Esophagus squamous epithelium (tissue), 5 donors: ENCODE measurements around the gene HELZ2. TPM values are rescaled to one million over a fixed set of nuclear protein-coding genes. Genes with fewer than 3 reads are reported as not detected.

Experiments
- DNase-seq: peaks from one replicate; lab custom pipeline; 2025; lab: John Stamatoyannopoulos, UW
- H3K27ac ChIP-seq, 4 donors: fragments of 200-600 bp; sonication (generic); one replicate each; pipeline ENCODE4 v1.5.1; 2016 to 2019; ENCODE audit warnings: mild to moderate bottlenecking in 1 of 4
- H3K27me3 ChIP-seq, 4 donors: fragments of 200-600 bp; sonication (generic); 1 replicate in 3 of 4; 2 replicates in 1 of 4; pipeline versions ENCODE4 v1.5.1 to v1.6.0; 2017 to 2021; ENCODE audit warnings: antibody characterized with exemption in 1 of 4
- H3K36me3 ChIP-seq, 3 donors: fragments of 200-600 bp; sonication (generic); one replicate each; pipeline ENCODE4 v1.5.1; 2016 to 2019
- H3K4me1 ChIP-seq, 3 donors: fragments of 200-600 bp; sonication (generic); one replicate each; pipeline ENCODE4 v1.5.1; 2017 to 2019
- H3K4me3 ChIP-seq, 4 donors: fragments of 200-600 bp; sonication (generic); 1 replicate in 3 of 4; 2 replicates in 1 of 4; pipeline ENCODE4 v1.5.1; 2016 to 2019; ENCODE audit warnings: mild to moderate bottlenecking in 2 of 4, moderate library complexity in 1 of 4
- H3K9me3 ChIP-seq, 3 donors: fragments of 200-600 bp; sonication (generic); one replicate each; pipeline ENCODE4 v1.5.1; 2016 to 2019
- POLR2A ChIP-seq, 4 donors: fragments of 450-650 bp; IDR thresholded peaks; one replicate each; pipeline ENCODE4 v1.6.1; 2017; ENCODE audit warnings: antibody characterized with exemption in 4 of 4, mild to moderate bottlenecking in 4 of 4, moderate library complexity in 3 of 4
- WGBS, 2 donors: methylation state at CpG; one replicate each; pipeline ENCODE4 v1.1.5; 2018; 5-methylcytosine and 5-hydroxymethylcytosine counted together
- intact Hi-C: fragments of 100-400 bp; cut with DNase I; formaldehyde crosslinking; loops from one replicate; pipeline ENCODE4 v1.15.0; 2022
- total RNA-seq, 4 donors: library from RNA; depleted of rRNA; stranded (reverse); fragments of >200 nt; gene quantifications; one replicate each; pipeline ENCODE4 v1.1.0, GENCODE V29; 2016
- TF ChIP-seq, protein P1 (sequence below), 6 experiments: fragments of 450-650 bp in 4 of 6; fragments of 200-600 bp in 2 of 6; sonication (generic) in 2 of 6; IDR thresholded peaks; one replicate each; pipeline ENCODE4 v1.5.1; 2016 to 2019; ENCODE audit warnings: antibody characterized with exemption in 6 of 6, mild to moderate bottlenecking in 4 of 6, moderate library complexity in 4 of 6
- donor health status: DM: yes; HTN: yes; CAD: no.

The HELZ2 gene
- total RNA-seq, 4 donors from 2014 or later = 23.7 to 37.6 (median 31.2) TPM

DNA sequence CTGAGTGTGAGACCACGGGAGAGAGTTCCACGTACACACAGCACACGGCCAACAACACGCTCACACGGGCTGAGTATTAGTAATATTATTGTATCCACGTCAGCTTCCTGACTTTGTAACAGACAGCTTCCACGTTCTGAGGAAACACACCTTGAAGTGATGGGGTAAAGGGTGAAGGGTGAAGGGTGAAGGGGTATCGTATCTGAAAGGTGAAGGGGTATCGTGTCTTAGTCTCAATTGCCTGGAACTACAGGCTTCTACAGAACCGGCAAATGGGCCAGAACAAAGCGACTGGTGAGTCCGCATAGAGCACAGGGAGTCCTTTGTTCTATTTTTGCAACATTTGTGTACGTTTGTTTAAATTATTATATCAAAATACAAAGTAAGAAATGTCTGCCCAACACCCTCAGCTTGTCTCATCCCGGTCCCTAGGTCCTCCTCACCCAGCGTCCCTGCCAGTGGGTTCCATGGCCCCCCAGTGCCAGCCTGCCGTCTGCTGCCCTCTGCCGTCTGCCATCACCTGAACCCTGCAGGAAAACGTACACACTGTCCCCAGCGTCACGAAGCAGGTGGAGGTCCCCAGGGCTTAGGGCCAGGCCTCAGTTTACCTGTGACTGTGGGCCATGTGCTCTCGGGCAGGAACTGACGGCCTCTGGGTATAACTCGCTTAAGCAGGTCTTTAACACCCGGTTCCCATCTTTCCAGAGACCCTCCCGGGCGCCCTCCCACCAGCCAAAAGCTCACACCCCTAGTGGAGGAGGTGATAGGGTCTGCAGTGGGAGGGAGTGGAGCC, 4.4 kb upstream of the HELZ2 start:
- 64 to 68% methylated on average over 18 to 19 of the region's 26 CpGs for WGBS, 2 donors
- DNase-seq = no peak
- Histone ChIP-seq H3K27ac (no peak overlapping the region), H3K27me3 (peaks cover 0 to 20% (median 0%) of the 10 kb centered on the region in 4 donors), H3K4me3 (no peak overlapping the region), H3K36me3 (no peaks in the 10 kb centered on the region), H3K9me3 (no peaks in the 10 kb centered on the region), H3K4me1 (peaks cover 4 to 16% (median 8%) of the 10 kb centered on the region in 3 donors)
- intact Hi-C loops = no loop called here
- TF ChIP-seq, protein P1, sequence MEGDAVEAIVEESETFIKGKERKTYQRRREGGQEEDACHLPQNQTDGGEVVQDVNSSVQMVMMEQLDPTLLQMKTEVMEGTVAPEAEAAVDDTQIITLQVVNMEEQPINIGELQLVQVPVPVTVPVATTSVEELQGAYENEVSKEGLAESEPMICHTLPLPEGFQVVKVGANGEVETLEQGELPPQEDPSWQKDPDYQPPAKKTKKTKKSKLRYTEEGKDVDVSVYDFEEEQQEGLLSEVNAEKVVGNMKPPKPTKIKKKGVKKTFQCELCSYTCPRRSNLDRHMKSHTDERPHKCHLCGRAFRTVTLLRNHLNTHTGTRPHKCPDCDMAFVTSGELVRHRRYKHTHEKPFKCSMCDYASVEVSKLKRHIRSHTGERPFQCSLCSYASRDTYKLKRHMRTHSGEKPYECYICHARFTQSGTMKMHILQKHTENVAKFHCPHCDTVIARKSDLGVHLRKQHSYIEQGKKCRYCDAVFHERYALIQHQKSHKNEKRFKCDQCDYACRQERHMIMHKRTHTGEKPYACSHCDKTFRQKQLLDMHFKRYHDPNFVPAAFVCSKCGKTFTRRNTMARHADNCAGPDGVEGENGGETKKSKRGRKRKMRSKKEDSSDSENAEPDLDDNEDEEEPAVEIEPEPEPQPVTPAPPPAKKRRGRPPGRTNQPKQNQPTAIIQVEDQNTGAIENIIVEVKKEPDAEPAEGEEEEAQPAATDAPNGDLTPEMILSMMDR (IDR thresholded peaks at IDR 0.05) = peak in 1 of 6 experiments; percentile 21
- no peak for TF ChIP-seq POLR2A (IDR thresholded peaks at IDR 0.05)

DNA sequence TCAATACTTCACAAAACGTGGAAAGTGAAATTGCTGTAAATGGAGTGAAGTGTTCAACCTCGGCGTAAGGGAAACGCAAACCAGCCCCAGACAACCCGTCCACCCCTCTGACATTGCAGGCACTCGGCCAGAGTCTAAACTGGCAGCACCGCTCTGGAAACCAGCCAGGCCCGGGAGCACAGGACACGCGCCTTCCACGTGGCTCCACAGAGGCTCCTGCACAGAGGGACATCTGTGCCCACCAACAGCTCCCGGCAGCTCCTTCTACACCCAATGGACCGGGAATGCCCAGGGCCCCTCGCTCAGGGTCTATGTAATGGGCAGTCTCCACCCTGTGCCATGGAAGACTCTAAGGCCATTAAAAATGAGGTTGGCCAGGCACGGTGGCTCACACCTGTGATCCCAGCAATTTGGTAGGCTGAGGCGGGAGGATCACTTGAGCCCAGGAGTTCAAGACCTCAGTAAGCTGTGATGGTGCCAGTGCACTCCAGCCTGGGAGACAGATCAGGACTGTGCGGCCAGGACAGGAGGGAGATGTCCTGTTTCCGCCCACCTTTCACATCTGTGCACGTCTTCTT, 3.4 kb upstream of the HELZ2 start:
- Histone ChIP-seq H3K4me3 (no peak overlapping the region), H3K4me1 (peaks cover 9 to 26% (median 16%) of the 10 kb centered on the region in 3 donors), H3K9me3 (no peaks in the 10 kb centered on the region), H3K27ac (no peak overlapping the region), H3K36me3 (peaks cover 0 to 5% (median 0%) of the 10 kb centered on the region in 3 donors), H3K27me3 (peaks cover 0 to 20% (median 0%) of the 10 kb centered on the region in 4 donors)
- intact Hi-C loops = no loop called here
- no peak for DNase-seq
- 47 to 51% methylated on average over 8 to 11 of the region's 19 CpGs for WGBS, 2 donors
- TF ChIP-seq, protein P1 (IDR thresholded peaks at IDR 0.05) = no peak
- TF ChIP-seq POLR2A (IDR thresholded peaks at IDR 0.05) = no peak

DNA sequence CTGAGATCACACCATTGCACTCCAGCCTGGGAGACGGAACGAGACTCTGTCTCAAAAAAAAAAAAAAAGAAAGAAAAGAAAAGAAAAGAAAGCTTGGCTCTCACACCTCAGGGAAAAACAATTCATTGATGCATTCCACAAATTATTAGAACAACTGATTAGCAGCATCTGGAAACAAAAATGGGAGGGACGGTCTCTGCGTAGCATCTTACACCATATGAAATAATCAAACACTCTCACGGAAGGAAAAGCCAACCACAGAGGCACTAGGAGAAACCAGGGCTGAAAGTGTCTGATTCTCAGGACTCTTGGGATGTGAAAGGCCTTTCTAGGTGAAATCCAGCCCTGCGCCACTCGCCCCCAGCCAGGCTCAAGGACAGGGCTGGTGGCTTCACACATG, 2.3 kb upstream of the HELZ2 start:
- H3K36me3 ChIP-seq = peaks cover 0 to 12% (median 4%) of the 10 kb centered on the region in 3 donors
- intact Hi-C loops = no loop called here
- no peak overlapping the region for H3K4me3 ChIP-seq
- H3K27me3 ChIP-seq = peaks cover 0 to 20% (median 0%) of the 10 kb centered on the region in 4 donors
- 78 to 85% methylated on average over 7 of the region's 7 CpGs for WGBS, 2 donors
- H3K9me3 ChIP-seq = no peaks in the 10 kb centered on the region
- DNase-seq = no peak
- H3K4me1 ChIP-seq = peaks cover 9 to 32% (median 16%) of the 10 kb centered on the region in 3 donors
- TF ChIP-seq POLR2A (IDR thresholded peaks at IDR 0.05) = no peak
- TF ChIP-seq, protein P1 (IDR thresholded peaks at IDR 0.05) = no peak
- no peak overlapping the region for H3K27ac ChIP-seq

DNA sequence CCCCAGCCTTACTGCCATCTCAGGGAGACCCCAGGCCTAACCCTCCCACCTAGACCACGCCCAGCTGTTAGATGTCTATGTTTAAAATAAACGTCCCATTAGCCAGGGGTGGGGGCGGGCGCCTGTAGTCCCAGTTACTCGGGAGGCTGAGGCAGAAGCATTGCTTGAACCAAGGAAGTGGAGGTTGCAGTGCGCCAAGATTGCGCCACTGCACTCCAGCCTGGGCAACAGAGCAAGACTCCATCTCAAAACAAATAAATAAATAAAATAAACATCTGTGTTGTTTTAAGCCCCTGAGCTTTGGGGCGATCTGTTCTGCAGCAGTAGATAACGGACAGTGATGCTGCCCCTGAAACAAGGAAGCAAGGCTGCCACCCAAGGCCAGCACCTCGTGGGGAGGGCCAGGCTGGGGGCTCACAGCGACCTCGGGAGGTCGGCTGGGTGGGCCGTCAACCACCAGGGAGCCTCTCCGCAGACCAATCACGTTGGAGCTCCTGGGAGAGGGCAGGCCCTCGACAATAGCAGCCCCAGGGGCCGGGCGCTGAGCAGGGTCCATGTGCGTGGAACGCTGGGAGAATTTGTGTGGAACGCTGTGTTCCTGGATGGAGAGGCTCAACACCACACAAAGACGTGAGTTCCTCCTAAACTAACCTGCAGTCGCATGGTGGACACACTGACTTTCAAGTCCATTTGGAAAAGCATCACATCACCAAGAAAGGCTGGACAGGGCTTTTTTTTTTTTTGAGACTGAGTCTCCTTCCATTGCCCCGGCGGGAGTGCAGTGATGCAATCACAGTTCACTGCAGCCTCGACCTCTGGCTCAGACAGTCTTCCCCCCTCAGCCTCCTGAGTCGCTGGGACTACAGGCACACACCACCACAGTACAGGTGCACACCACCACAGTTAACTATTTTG, 1.0 kb upstream of the HELZ2 start:
- peak overlapping the region; percentile 83 to 93 (median 90) for H3K27ac ChIP-seq

More for the DNA sequence above, 1.0 kb upstream of the HELZ2 start:
- peak overlapping the region in 1 of 4 donors; percentile 91 for H3K4me3 ChIP-seq
- WGBS, 2 donors = 66 to 69% methylated on average over 18 to 20 of the region's 28 CpGs
- peaks cover 0 to 12% (median 4%) of the 10 kb centered on the region in 3 donors for H3K36me3 ChIP-seq
- DNase-seq = no peak
- peaks cover 9 to 32% (median 16%) of the 10 kb centered on the region in 3 donors for H3K4me1 ChIP-seq
- intact Hi-C loops = no loop called here
- H3K9me3 ChIP-seq = no peaks in the 10 kb centered on the region
- H3K27me3 ChIP-seq = peaks cover 0 to 20% (median 0%) of the 10 kb centered on the region in 4 donors
- TF ChIP-seq POLR2A (IDR thresholded peaks at IDR 0.05) = no peak
- TF ChIP-seq, protein P1 (IDR thresholded peaks at IDR 0.05) = no peak
